GM12872 (cell line): Measurements from ENCODE around the gene UBXN10.

Experiments used
- CTCF ChIP-seq: IDR thresholded peaks from 3 replicates; pipeline ENCODE4 v1.5.1; 2011; ENCODE audit warnings: low read depth, mild to moderate bottlenecking, low read length, moderate library complexity; ENCODE audit not compliant: insufficient read depth

Gene UBXN10

GRCh38 chr1:20199840-20200239 is 13.9 kb downstream of the UBXN10 start:
- TF ChIP-seq CTCF: no peak

- no peak for TF ChIP-seq CTCF
Observed at GRCh38 chr1:20200966-20201365, 15.1 kb downstream of the UBXN10 start.

GRCh38 chr1:20202166-20202565 is 16.3 kb downstream of the UBXN10 start:
- TF ChIP-seq CTCF: no peak

GRCh38 chr1:20207546-20207945 is 21.6 kb downstream of the UBXN10 start:
- no peak for TF ChIP-seq CTCF

GRCh38 chr1:20209471-20209870 is 23.6 kb downstream of the UBXN10 start:
- TF ChIP-seq CTCF: no peak

GRCh38 chr1:20210736-20211460 is 25.0 kb downstream of the UBXN10 start:
- no peak for TF ChIP-seq CTCF

GRCh38 chr1:20211511-20211931 is 25.6 kb downstream of the UBXN10 start:
- TF ChIP-seq CTCF: no peak
